GM23248 (cell line): ENCODE measurements around the gene MGAT3. TPM values are rescaled to one million over a fixed set of nuclear protein-coding genes. Genes with fewer than 3 reads are reported as not detected.

Experiments used
- DNase-seq: peaks from one replicate; pipeline ENCODE4 v3.0.0-alpha.2; 2015
- H2AFZ ChIP-seq: fragments of 200-600 bp; sonication (generic); 2 replicates; pipeline ENCODE4 v1.6.1; 2016; ENCODE audit warnings: antibody characterized with exemption
- H3F3A ChIP-seq: fragments of 200-600 bp; sonication (generic); 2 replicates; pipeline ENCODE4 v1.6.1; 2016; ENCODE audit warnings: mild to moderate bottlenecking, antibody characterized with exemption, mixed run types; ENCODE audit not compliant: insufficient read depth
- H3K27ac ChIP-seq: fragments of 200-600 bp; sonication (generic); 2 replicates; pipeline ENCODE4 v1.5.1; 2016; ENCODE audit warnings: mild to moderate bottlenecking
- H3K27me3 ChIP-seq: fragments of 200-600 bp; sonication (generic); replicated peaks from 2 replicates; pipeline ENCODE4 v1.6.1; 2016; ENCODE audit warnings: mild to moderate bottlenecking; ENCODE audit not compliant: insufficient read depth
- H3K36me3 ChIP-seq: fragments of 200-600 bp; sonication (generic); 2 replicates; pipeline ENCODE4 v1.6.1; 2016; ENCODE audit warnings: low read depth, mild to moderate bottlenecking
- H3K4me1 ChIP-seq: fragments of 200-600 bp; sonication (generic); 2 replicates; pipeline ENCODE4 v1.6.1; 2016; ENCODE audit warnings: mild to moderate bottlenecking; ENCODE audit not compliant: insufficient read depth
- H3K4me2 ChIP-seq: fragments of 200-600 bp; sonication (generic); one replicate; pipeline ENCODE4 v1.6.1; 2016; ENCODE audit warnings: mild to moderate bottlenecking; ENCODE audit not compliant: unreplicated experiment
- H3K4me3 ChIP-seq: fragments of 200-600 bp; sonication (generic); 2 replicates; pipeline ENCODE4 v1.5.1; 2016; ENCODE audit warnings: mild to moderate bottlenecking
- H3K79me2 ChIP-seq: fragments of 200-600 bp; sonication (generic); 2 replicates; pipeline ENCODE4 v1.6.1; 2016; ENCODE audit warnings: mild to moderate bottlenecking; ENCODE audit not compliant: insufficient read depth
- H3K9ac ChIP-seq: fragments of 200-600 bp; sonication (generic); 2 replicates; pipeline ENCODE4 v1.6.1; 2016; ENCODE audit warnings: mild to moderate bottlenecking
- H3K9me2 ChIP-seq: fragments of 200-600 bp; sonication (generic); 2 replicates; pipeline ENCODE4 v1.6.1; 2016; ENCODE audit warnings: mixed run types, mild to moderate bottlenecking, moderate library complexity; ENCODE audit not compliant: insufficient read depth
- H3K9me3 ChIP-seq: fragments of 200-600 bp; sonication (generic); one replicate; pipeline ENCODE4 v1.6.1; 2017; ENCODE audit warnings: low read depth
- H4K20me1 ChIP-seq: fragments of 200-600 bp; sonication (generic); 2 replicates; pipeline ENCODE4 v1.6.0; 2016; ENCODE audit not compliant: insufficient read depth
- EZH2 ChIP-seq: fragments of 200-600 bp; sonication (generic); IDR thresholded peaks from 2 replicates; pipeline ENCODE4 v1.6.1; 2018; ENCODE audit warnings: antibody characterized with exemption, mild to moderate bottlenecking; ENCODE audit not compliant: insufficient read depth, poor library complexity, severe bottlenecking
- EZH2phosphoT487 ChIP-seq: fragments of 200-600 bp; sonication (generic); IDR thresholded peaks from 2 replicates; pipeline ENCODE4 v1.6.1; 2018; ENCODE audit warnings: antibody characterized with exemption, moderate library complexity, mild to moderate bottlenecking, low read depth; ENCODE audit not compliant: insufficient read depth
- WGBS, 2 experiments: methylation state at CpG; one replicate each; pipeline ENCODE4 v1.1.6; 2015 to 2017; ENCODE audit warnings: low lambda C conversion rate in 2 of 2, low coverage in 1 of 2; ENCODE audit errors: missing lambda C conversion rate in 2 of 2; 5-methylcytosine and 5-hydroxymethylcytosine counted together
- in situ Hi-C: fragments of 300-500 bp; cut with MboI; formaldehyde crosslinking; loops from 2 replicates; pipeline ENCODE4 v1.15.0; 2020
- polyA plus RNA-seq: library from polyadenylated mRNA; unstranded; fragments of >200 nt; fragmentation: Nextera tagmentation; extraction: Ambion mirVana; gene quantifications from 2 replicates; pipeline ENCODE4 v1.2.1, GENCODE V29; 2016
- total RNA-seq: library from RNA; depleted of rRNA; stranded (reverse); fragments of >200 nt; shearing (Covaris generic); gene quantifications from 2 replicates; pipeline ENCODE4 v1.2.3, GENCODE V29; 2014; rRNA removed

MGAT3 gene
- total and polyA plus RNA-seq, 2 experiments from 2014 or later: not detected

DNA sequence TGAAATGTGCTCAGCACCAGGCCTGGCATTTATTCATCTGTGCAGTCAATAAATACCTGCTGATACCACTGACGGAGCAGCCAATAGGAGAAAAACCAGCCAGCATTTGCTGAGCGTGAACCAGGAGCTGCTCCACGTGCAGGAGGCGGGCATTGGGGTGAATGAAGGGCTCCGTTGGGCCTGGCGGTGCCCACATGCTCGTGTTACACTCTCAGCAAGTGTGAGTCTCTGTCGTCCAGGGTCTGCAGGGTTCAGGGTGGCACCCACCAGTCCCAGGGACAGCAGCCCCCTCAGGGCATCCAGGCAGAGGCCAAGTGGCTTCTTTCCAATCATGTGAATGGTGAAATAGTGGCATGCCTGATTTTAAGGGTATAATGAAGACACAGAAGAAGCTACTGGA is 79.9 kb downstream of the MGAT3 start:
- no peak for DNase-seq
- Histone ChIP-seq H3K79me2 (peaks cover 7% of the 10 kb centered on the region), H3K9ac (no peak overlapping the region), H3K36me3 (no peaks in the 10 kb centered on the region), H3K27me3 (peaks cover 12% of the 10 kb centered on the region; the same call in 1 of the 2 replicates), H4K20me1 (no peaks in the 10 kb centered on the region), H3F3A (peaks cover 8% of the 10 kb centered on the region; the same call in 1 of the 2 replicates), H3K4me3 (no peak overlapping the region), H3K27ac (no peak overlapping the region), H2AFZ (no peak overlapping the region), H3K9me2 (no peaks in the 10 kb centered on the region), H3K4me2 (no peak overlapping the region), H3K4me1 (0 out of 2 replicates have a peak, but pooled peaks cover under 1% of the 10 kb centered on the region), H3K9me3 (no peaks in the 10 kb centered on the region)
- WGBS, 2 experiments: 26 to 28% methylated on average over 8 of the region's 8 CpGs
- TF ChIP-seq EZH2: no peak
- no peak for TF ChIP-seq EZH2phosphoT487
- in situ Hi-C loops: loop anchor here (5.0 kb wide), 1 partner anchor 486 kb away; no protein-coding TSS in a partner anchor

DNA sequence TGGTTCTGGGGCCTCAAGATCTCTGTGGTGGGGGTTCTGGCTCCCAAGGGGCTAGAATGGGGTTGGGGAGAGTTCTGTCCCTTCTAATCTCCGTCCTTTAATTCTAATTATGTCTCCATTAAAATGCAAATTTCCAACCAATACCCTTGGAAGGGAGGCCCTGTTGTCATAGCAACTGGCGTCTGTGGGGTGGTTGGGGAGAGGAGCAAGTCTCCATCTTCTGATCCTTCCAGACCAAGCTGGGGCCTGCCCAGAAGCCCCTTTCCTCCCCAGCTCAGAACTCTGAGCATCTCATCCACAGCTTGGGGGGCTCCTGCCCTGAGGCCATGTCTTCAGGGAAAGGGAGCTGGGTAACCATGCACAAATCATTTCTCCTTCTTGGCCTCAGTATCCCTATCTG is 81.2 kb downstream of the MGAT3 start:
- Histone ChIP-seq H2AFZ (no peak overlapping the region), H3K27ac (no peak overlapping the region), H3K79me2 (no peaks in the 10 kb centered on the region), H3K9me2 (no peaks in the 10 kb centered on the region), H3K4me2 (no peak overlapping the region), H4K20me1 (no peaks in the 10 kb centered on the region), H3K4me1 (no peaks in the 10 kb centered on the region), H3F3A (peaks cover 8% of the 10 kb centered on the region; the same call in 1 of the 2 replicates), H3K9ac (no peak overlapping the region), H3K36me3 (no peaks in the 10 kb centered on the region), H3K9me3 (no peaks in the 10 kb centered on the region), H3K27me3 (peaks cover 12% of the 10 kb centered on the region; the same call in 1 of the 2 replicates), H3K4me3 (no peak overlapping the region)
- 16 to 17% methylated on average over 2 of the region's 2 CpGs for WGBS, 2 experiments
- in situ Hi-C loops: loop anchor here (5.0 kb wide), 1 partner anchor 484 kb away; no protein-coding TSS in a partner anchor
- TF ChIP-seq EZH2 (no peak), EZH2phosphoT487 (no peak)
- no peak for DNase-seq

Other genes starting within 250 kb of the MGAT3 start
- not detected in 2 replicates for gene PDGFB, start 212.0 kb upstream of the MGAT3 start, total RNA-seq
- gene PDGFB, start 212.0 kb upstream of the MGAT3 start, polyA plus RNA-seq: 0.14 and 0.49 TPM in 2 replicates
- 1,555 and 2,353 TPM in 2 replicates for gene RPL3, start 137.4 kb upstream of the MGAT3 start, total RNA-seq
- 920 and 929 TPM in 2 replicates for gene RPL3, start 137.4 kb upstream of the MGAT3 start, polyA plus RNA-seq
- 5.2 and 6.1 TPM in 2 replicates for gene SYNGR1, start 107.0 kb upstream of the MGAT3 start, total RNA-seq
- 20.3 and 23.2 TPM in 2 replicates for gene SYNGR1, start 107.0 kb upstream of the MGAT3 start, polyA plus RNA-seq
- 13.4 and 16.9 TPM in 2 replicates for gene TAB1, start 57.2 kb upstream of the MGAT3 start, total RNA-seq
- 12.1 and 13.9 TPM in 2 replicates for gene TAB1, start 57.2 kb upstream of the MGAT3 start, polyA plus RNA-seq
- 26.2 and 27.1 TPM in 2 replicates for gene MIEF1, start 45.3 kb downstream of the MGAT3 start, total RNA-seq
- gene MIEF1, start 45.3 kb downstream of the MGAT3 start, polyA plus RNA-seq: 20.2 and 20.6 TPM in 2 replicates
- gene ATF4, start 63.5 kb downstream of the MGAT3 start, total RNA-seq: 481 and 529 TPM in 2 replicates
- gene ATF4, start 63.5 kb downstream of the MGAT3 start, polyA plus RNA-seq: 282 and 293 TPM in 2 replicates
- 81.6 and 93.9 TPM in 2 replicates for gene RPS19BP1, start 75.7 kb downstream of the MGAT3 start, total RNA-seq
- 114 and 119 TPM in 2 replicates for gene RPS19BP1, start 75.7 kb downstream of the MGAT3 start, polyA plus RNA-seq
- not detected in 2 replicates for gene CACNA1I, start 113.7 kb downstream of the MGAT3 start, total RNA-seq
- gene CACNA1I, start 113.7 kb downstream of the MGAT3 start, polyA plus RNA-seq: not detected in 2 replicates